NCI-H1048 (cell line): ENCODE results near the gene RFTN2.
"Not testable (repeated sequence)": the region's sequence is repeated elsewhere in the genome, so short reads cannot be mapped to it uniquely, and the experiment has no call there.

Experiments
- DNase-seq: peaks from one replicate; lab custom pipeline; 2025; lab: John Stamatoyannopoulos, UW

Gene RFTN2

DNA sequence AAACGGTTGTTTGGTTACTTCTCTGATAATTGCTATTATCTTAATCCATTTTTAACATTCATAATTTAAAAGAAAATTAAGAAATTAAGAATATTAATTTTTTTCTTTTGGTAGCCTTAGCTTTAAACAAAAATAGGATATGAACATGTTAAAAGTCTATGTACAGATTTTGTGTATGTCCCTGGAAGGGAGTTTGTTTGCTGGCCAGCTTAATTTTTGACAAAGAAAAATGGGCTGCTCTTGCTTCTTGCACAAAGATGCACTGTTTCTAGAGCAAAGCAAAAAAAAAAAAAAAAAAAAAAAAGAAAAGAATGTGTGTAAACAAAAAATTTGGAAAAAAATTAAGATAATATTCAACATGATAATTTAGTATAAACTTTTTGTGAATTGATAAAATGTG is 1.3 kb downstream of the RFTN2 start:
- no peak for DNase-seq

DNA sequence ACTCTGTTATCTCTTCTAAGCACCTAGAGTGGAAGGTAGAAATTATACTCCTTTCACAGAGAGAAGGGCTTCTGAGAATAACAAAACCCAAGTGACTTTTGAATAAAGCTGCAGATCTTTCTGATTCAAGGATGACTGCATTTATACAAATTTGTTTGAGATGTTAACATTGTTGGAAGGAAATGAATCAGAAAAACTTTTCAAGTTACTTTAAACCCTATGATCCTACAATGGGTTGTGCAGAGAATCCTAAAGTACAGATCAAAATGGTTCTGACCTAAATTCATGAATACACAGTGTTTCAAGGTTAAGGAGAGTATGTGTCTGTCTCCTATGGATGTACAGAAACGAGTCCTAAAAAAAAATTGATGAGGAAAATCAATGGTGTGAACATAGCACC is 1.8 kb downstream of the RFTN2 start:
- DNase-seq = no peak

DNA sequence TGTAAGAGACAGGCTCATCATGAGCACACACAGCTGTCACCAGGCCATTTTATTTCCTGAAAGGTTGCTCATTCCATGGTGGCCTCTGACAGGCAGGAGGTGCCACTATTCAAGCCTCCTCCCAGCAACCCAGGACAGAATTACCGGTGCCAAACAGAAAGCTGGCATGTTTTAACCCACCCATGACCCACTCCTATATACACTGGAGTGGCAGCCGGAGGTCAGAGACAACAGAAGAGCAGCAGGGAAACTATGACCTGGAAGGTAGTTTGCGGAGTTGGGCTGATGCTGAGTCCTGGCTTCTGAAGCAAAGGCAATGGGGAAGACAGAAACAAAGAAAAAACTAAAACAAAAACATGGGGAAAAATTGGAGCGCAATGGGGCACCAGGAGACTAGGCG is 2.3 kb downstream of the RFTN2 start:
- DNase-seq = no peak

DNA sequence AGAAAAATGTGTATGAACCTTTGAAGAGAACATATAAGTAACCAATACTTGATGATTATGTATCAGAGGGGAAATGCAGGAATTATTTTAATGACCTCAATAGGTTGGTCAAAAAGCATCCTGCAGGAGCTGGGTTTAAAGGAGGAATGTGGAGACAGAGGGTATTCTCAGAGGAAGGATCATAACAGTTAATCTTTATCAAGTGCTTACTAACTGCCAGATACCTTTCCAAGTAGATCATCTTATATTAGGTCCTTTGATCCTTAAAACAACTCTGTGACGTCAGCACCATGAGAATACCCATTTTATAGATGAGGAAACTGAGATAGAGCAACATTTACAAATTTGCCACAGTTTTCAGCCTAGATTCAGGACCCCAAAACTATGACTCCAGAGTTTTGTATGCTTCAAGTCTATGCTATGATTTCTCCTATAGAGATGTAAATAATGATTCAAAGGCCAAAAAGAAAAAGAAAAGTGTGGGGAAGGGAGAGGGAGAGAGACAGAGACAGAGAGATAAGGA is 3.0 kb downstream of the RFTN2 start:
- DNase-seq = no peak

DNA sequence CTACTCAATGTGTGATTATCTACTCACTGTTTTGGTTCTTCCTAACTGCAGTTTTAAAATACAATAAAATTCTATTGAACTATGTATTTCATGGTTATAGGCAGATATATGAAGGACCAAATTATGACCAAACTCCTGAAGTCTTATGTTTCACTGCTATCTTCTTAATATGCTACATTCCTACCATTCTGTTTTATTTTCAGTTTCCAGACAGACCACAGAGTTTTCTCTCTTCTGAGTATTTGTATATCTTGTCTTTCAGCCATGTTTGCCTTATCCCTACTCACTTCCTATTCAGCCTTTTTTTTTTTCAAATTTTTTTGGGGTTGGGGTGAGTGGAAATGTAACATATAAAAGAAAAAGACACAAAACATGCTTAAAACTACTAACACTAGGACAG is 6.3 kb downstream of the RFTN2 start:
- DNase-seq = no peak

DNA sequence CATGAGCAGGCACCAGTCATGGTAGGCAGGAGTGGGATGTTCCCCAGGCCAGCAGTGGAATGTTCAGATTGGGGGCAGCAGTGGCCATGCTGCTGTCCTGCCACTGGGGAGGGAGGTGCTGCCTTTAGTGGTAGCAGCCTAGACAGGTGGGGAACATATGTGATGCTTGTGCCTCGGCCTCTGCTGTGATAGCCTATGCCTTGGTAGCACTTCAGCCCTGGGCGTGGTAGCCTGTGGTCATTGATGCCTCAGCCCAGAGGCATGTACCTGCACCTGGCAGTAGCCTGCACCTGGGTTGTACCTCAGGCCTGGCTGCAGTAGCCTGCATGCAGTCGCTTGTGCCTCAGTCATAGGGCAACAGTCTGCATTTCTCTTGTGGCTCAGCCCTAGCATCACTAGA is 7.1 kb downstream of the RFTN2 start:
- DNase-seq = no peak

DNA sequence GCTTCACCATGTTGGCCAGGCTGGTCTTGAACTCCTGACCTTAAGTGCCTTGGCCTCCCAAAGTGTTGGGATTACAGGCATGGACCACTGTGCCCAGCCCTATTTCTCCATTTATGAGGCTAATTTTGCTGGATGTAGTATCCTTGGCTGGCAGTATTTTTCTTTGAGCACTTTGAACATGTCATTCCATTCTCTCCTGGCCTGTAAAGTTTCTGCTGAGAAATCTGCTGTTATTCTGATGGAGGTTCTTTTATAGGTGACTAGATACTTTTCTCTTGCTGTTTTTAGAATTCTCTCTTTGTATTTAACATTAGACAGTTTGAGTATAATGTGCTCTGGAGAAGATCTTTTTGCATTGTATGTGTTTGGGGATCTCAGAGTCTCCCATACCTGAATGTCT is 9.1 kb downstream of the RFTN2 start:
- no peak for DNase-seq

DNA sequence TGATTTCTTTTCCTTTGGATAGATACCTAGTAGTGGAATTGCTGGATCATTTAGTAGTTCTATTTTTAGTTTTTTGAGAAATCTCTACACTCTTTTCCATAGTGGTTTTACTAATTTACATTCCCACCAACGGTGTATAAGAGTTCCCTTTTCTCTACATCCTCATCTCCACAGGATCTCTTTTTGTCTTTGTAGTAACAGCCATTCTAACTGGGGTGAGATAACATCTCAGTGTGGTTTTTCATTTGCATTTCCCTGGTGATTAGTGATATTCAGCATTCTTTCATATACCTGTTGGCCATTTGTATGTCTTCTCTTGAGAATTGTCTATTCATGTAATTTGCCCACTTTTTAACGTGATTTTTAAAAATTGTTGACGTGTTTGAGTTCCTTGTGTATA is 13.8 kb downstream of the RFTN2 start:
- no peak for DNase-seq

DNA sequence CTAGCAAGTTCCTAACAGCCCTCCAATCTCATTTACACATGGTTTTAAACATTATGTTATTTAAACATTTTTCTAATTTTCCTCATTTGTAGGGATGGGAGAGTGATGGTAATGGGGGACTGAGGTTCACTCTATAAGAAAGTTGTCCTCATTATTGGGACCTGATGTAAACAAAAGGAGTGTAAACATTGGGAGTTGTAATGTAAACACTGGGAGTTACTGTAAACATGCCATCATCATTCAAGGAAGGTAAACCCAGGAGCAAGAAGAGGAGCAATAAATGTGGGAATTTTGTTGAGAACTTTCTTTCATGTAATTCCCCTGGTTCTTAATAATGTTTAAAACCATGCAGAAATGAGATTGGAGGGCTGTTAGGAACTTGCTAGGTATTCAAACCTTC is 17.8 kb downstream of the RFTN2 start:
- no peak for DNase-seq

DNA sequence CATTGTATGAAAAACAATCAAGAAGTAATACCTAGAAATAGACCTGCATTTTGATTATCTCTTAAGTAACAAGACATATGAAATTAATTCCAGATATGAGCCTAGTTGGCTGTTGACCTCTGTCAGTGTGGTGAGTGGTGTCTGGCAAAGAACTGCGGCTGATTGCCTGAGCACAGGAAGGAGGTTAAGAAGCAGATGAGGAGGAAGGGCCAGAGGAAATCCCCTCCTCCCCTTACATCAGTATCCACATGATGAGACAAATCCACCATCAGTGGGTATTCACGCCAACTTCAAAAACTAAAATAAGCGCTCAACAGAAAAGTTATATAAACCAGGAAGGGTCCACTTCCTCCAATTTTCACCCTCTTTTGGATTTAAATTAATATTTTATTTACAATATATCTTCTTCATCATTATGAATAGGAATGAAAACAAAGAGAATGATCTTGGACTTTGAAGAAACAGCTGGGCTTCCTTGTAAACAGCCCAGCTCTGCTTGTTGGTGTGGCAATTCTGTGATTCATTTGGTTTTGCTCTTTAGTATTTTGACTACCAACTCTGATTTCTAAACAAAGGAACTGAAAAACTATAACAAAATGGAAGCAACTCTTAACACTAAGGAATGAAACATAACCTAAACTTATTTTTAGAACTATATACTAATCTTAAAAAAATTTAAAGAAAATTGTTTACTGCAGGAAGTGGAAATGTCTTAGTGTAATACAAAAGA is 27.3 kb downstream of the RFTN2 start:
- DNase-seq = no peak

DNA sequence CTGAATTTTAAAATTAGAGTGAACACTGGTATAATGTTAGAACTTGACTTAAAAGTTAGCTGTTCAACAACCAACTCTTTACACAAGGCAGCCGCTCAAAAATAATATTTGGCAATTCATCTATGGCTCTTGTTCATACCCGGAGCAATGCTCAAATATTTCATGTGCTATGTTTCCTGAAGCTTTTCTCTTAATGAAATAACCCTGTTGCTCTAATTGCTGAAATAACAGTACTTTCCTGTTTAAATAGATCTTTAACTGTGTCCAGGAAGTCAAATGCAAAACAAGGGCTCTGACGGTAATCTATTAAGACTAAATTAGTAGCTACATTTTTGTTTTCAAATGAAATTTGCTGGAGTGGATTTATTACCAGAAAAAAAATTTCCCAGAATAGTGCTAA is 33.7 kb downstream of the RFTN2 start:
- no peak for DNase-seq

DNA sequence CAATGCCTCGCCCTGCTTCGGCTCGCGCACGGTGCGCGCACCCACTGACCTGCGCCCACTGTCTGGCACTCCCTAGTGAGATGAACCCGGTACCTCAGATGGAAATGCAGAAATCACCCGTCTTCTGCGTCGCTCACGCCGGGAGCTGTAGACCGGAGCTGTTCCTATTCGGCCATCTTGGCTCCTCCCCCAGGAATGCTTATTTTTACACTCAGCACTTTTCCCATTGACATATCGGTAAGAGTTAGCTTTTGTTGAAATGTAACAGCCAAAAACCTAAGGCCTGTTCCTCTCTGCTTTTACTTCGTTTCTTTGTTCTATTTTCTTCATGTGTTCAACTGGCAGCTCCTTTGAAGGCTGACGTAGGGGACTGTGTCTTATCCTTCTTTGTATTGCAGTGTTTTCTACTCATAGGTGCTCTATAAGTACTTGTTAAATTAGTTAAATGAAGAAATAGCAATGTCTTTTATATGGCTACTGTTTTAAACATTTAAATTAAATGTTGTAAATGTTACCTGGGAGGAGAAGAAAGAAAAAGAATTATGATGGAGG is 34.7 kb downstream of the RFTN2 start:
- DNase-seq = not testable (repeated sequence)

DNA sequence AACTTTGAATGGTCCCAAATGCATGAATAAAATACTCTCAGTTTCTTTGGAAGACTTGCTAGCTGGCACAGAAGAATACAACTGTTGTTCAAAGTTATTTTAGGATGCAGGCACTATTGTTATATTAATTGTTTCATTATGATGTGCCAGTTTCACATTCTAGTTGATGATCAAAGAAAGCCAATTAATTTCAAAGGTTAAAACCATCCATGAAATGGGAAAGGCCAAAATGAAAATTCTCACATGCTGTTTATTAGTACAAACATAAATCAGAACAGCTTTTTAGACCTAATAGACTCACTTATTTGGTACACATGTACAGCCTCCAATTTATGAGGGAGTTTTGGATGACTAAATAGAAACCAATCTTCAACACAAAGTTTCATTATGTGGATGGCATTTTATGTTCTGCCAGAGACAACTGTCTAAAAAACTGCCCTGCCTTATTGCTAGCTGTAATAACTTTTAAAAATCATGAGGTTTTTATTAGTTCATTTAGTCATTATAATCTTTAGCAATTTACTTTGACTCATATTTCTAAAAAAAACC is 42.2 kb downstream of the RFTN2 start:
- no peak for DNase-seq

DNA sequence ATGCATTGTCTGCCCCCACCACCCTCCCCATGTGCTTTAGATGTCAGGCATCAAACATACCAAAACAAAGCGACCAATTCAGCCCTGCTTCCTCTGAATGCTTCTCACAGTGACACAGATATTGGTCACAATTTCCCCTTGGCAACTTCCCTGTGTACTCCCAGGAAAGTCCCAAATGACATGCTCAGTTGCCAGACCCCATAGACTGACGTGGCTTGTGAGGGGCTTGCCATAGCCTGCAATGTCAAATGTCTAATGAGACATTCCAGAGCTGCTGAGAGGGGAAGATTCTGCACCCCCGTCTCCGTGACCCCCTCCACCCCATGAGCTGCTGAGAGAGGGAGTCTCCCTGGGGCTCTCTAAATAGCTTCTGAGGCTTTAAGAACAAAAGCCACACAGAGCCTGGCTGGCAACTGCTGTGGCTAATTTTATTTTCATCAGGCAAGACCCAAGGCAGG is 47.3 kb downstream of the RFTN2 start:
- DNase-seq = no peak

DNA sequence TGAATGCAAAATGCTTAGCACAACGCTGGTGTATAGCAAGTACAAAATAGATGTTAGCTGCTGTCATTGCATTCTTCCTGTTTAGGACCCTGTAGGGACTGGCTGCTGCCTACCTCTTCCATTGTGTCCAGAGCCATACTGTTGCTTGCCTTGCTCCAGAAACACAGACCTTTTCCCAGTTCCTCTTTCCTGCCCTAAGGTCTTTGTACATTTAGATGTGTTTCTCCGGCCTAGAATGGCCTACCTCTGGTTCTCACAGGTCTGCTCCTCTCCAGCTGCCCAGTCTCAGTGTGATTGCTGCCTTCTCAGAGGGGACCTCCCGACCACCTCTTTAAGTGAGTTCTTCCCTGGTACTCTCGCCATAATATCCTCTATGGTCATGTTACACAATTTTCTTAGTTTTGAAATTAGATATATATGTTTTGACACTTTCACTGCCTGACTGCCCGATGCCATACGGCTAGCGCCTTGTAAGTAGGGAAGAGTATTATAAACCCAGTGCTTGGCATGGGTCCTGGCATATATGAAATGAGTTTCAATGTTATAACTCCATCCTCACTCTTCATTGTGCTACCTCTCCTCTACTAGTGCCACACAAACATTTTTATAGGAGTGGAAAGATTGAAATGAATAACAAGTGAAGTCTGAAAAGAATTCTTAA is 48.3 kb downstream of the RFTN2 start:
- no peak for DNase-seq

DNA sequence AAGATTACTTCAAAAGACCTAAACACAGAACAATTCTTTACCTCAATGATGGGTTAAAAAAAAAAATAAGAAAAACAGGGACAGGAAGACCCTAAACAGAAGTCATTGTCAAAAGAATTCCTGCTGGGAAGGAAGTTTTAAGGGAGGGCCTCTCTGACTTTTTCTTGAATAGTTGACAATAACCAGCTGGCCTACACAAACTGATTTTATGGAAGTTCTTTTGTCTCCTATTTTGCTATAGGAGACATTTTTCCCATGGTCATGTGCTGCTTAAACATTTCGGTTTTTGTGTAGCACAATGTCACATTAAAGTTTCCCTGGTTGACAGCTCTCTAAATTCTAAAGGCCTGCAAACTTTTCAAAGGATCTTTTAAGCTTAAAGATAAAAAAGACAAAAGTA is 55.3 kb downstream of the RFTN2 start:
- no peak for DNase-seq

DNA sequence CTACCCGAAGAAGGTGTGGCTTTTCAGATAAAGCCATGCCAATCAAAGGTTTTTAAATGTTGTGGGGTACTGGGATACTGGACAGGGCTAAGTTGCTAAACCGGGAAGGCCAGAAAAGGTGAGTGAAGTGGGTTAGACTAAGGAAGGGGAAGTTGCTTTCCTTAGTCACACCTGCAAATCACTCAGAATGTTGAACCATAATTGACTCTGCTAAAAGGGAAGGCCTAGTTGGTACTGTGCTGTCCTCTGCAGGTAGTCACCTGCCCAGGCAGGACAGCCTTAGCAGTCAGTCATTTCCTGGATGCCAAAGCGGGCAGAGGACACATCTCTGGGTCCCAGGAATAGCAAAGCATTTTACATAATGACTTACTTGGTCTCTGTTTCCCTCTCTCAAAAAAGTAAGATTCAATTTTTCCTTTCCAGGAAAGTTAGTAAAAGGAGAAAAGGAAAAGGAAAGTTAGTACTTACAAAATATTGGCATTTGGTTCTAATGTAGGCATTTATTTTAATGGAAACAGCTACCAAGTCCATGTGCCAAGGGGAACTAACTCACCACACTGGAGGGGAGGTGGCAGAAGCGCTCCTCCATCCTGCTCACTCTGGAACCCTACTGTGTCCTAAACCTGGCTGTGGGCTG is 60.3 kb downstream of the RFTN2 start:
- no peak for DNase-seq

DNA sequence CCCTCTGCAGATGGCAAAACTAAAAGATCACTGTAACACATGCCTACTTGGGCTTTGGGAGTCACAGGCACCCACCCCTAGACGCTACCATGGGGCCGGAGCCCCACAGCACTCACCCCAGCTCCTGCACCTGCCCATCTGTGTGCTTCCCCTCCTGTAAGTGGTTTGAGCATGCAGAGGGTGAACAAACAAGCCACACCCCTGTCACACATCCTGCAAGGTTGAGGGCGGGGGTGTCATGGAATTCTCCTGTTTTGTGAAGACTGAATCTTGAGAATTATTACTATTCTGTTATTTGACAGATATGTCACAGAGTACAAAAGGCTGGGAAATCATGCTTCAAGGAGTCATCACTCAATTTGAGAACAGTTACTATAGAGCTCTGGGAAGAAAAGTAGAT is 60.9 kb downstream of the RFTN2 start:
- DNase-seq = no peak

DNA sequence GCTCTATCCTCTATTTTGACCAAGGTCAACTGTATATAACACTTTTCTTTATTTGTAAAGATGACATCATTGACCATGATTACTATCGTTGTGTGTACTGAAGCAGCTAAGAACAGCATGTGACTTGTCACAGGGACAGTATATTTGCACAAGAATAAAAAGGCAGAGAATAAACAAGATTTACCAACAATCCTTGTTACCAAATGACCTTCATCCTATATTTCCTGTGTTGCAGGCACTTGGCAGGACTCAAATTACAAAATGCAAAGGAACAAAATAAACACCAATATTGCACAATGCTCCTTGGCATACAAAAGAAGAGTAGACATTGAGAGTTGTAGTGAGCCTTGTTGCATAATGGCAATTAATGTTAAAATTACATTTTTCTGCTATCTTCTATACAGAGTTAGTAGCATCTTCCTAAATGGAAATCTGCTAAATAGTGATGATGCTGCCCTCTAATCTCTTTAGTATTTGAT is 61.8 kb downstream of the RFTN2 start:
- no peak for DNase-seq

DNA sequence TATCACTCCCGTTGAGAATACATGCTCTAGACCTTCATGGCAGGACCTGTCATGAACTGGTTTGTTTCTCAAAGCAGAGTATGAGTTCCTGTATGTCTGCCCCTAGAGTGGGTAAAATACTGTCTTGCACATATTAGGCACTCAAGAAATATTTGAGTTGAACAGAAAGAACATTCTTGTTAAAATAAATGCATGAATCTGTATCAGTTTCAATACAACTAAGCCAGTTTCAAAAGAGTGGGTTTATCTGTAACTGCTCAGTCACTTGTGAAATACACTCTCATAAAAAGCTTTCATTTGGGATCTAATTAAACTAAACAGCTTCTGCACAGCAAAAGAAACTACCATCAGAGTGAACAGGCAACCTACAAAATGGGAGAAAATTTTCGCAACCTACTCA is 69.2 kb downstream of the RFTN2 start:
- no peak for DNase-seq

DNA sequence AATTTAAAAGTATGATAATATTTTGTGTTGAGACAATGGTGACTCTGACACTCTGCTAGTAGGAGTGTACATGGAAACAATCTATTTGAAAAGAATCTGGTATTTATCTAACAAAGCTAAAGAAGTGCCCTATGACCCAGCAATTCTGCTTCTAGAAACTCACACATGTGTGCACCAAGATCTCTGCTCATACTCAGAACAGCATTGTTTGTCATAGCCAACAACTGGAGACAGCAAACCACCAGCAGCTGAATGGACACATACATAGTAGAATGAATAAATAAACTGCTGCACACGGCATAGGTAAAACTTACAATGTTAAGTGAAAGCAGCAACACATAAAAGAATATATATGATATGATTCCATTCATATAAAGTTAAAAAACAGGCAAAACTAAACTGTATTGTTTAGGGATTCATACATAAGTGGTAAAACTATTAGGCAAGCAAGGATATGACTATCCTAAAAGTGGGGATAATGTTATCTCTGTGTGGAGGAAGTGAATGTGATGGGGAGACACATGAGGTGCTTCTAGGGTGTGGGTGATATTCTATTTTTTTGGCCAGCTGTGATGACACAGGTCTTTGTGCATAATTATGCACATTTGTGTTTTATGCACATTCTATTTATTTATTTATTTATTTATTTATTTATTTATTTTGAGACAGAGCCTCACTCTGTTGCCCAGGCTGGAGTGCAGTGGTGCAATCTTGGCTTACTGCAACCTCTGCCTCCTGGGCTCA is 71.1 kb downstream of the RFTN2 start:
- DNase-seq = no peak

DNA sequence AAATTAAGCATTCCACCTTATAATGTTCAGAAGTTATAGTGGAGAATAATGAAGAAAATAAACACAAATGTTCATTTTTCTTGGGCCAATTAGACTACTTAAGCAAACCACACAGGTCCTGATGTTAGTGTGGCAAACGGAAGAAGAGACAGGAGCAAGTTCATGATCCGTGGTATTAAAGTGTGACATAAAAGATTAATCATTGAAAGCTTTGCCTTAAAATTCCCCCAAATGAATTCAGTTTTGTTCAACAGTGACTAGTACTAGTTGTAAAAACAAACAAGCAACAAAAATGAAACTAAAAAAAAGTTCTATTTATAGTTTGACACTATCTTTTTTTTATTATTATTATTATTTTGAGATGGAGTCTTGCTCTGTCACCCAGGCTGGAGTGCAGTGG is 73.7 kb downstream of the RFTN2 start:
- DNase-seq = no peak
